SK-N-SH (cell line): ENCODE measurements around the gene KIF13A. TPM values are rescaled to one million over a fixed set of nuclear protein-coding genes. Genes with fewer than 3 reads are reported as not detected.
A peak's percentile ranks its signal among the peaks of the same experiment; 100 is the strongest.

Source experiments
- CTCF ChIA-PET: fragments of 300-600, 350-600 bp; formaldehyde crosslinking; extraction: SDS; loops from one replicate; lab custom pipeline; 2021; lab: Yijun Ruan, JAX
- POLR2A ChIA-PET: fragments of 350-600 bp; sonication (Branson Sonifier 250); formaldehyde crosslinking; extraction: SDS; loops from one replicate; lab custom pipeline; 2020; ENCODE audit warnings: antibody characterized with exemption, inconsistent platforms; lab: Yijun Ruan, JAX
- DNase-seq: peaks from one replicate; pipeline ENCODE4 v3.0.0; 2012
- H2AFZ ChIP-seq: fragments of 200-600 bp; sonication (generic); 2 replicates; pipeline ENCODE4 v1.8.1; 2016; ENCODE audit warnings: antibody characterized with exemption, mild to moderate bottlenecking, low read depth
- H3F3A ChIP-seq: fragments of 200-600 bp; sonication (generic); replicated peaks from 2 replicates; pipeline ENCODE3; 2016; ENCODE audit warnings: antibody characterized with exemption, mild to moderate bottlenecking; ENCODE audit not compliant: insufficient read depth
- H3K27ac ChIP-seq, 2 experiments: fragments of 200-500 bp in 1 of 2; fragments of 200-600 bp in 1 of 2; sonication (Bioruptor generic) in 1 of 2; sonication (generic), shearing (Covaris generic) in 1 of 2; 2 replicates each; pipeline versions ENCODE4 v1.5.1 to v1.6.1; 2014 to 2016; ENCODE audit warnings: low read depth in 2 of 2, inconsistent platforms in 1 of 2, low read length in 1 of 2, mild to moderate bottlenecking in 1 of 2, mixed read lengths in 1 of 2
- H3K27me3 ChIP-seq: fragments of 200-600 bp; sonication (generic), shearing (Covaris generic); 2 replicates; pipeline ENCODE4 v1.6.1; 2016; ENCODE audit warnings: mixed run types; ENCODE audit not compliant: insufficient read depth
- H3K36me3 ChIP-seq, 2 experiments: fragments of 200-500 bp in 1 of 2; fragments of 200-600 bp in 1 of 2; sonication (Bioruptor generic) in 1 of 2; sonication (generic) in 1 of 2; replicated peaks in 1 of 2; 2 replicates each; pipeline versions ENCODE3 to v1.5.1; 2014 to 2016; ENCODE audit warnings: low read length in 1 of 2, mild to moderate bottlenecking in 1 of 2; ENCODE audit not compliant: insufficient read depth in 2 of 2, control insufficient read depth in 1 of 2
- H3K4me1 ChIP-seq, 2 experiments: fragments of 200-500 bp in 1 of 2; fragments of 200-600 bp in 1 of 2; sonication (Bioruptor generic) in 1 of 2; sonication (generic), shearing (Covaris generic) in 1 of 2; 2 replicates each; pipeline versions ENCODE4 v1.5.1 to v1.6.1; 2014 to 2016; ENCODE audit warnings: low read depth in 1 of 2, low read length in 1 of 2, mixed run types in 1 of 2; ENCODE audit not compliant: insufficient read depth in 2 of 2, control insufficient read depth in 1 of 2
- H3K4me2 ChIP-seq: fragments of 200-600 bp; sonication (generic), shearing (Covaris generic); 2 replicates; pipeline ENCODE4 v1.6.1; 2017; ENCODE audit warnings: mixed run types
- H3K4me3 ChIP-seq, 2 experiments: fragments of 200-500 bp in 1 of 2; fragments of 200-600 bp in 1 of 2; sonication (Bioruptor generic) in 1 of 2; sonication (generic), shearing (Covaris generic) in 1 of 2; 2 replicates each; pipeline versions ENCODE4 v1.5.1 to v1.8.1; 2014 to 2016; ENCODE audit warnings: low read depth in 2 of 2, inconsistent platforms in 1 of 2, low read length in 1 of 2, mild to moderate bottlenecking in 1 of 2, mixed read lengths in 1 of 2, moderate library complexity in 1 of 2
- H3K79me2 ChIP-seq: fragments of 200-600 bp; sonication (generic); 2 replicates; pipeline ENCODE4 v1.8.1; 2017; ENCODE audit warnings: mild to moderate bottlenecking; ENCODE audit not compliant: insufficient read depth
- H3K9ac ChIP-seq: fragments of 200-600 bp; sonication (generic); 2 replicates; pipeline ENCODE4 v1.6.1; 2017; ENCODE audit warnings: mixed run types
- H3K9me2 ChIP-seq: fragments of 200-600 bp; sonication (generic); 2 replicates; pipeline ENCODE4 v1.6.1; 2017; ENCODE audit warnings: mixed run types
- H3K9me3 ChIP-seq: fragments of 200-600 bp; sonication (generic); 2 replicates; pipeline ENCODE4 v1.6.1; 2017; ENCODE audit warnings: mixed run types, mild to moderate bottlenecking, moderate library complexity
- H4K20me1 ChIP-seq: fragments of 200-600 bp; sonication (generic); 2 replicates; pipeline ENCODE4 v1.6.1; 2017; ENCODE audit warnings: mild to moderate bottlenecking, mixed run types; ENCODE audit not compliant: insufficient read depth
- CHD2 ChIP-seq: fragments of 150-350 bp; IDR thresholded peaks from 2 replicates; pipeline ENCODE4 v1.6.1; 2018; ENCODE audit warnings: low read length; ENCODE audit not compliant: partially characterized antibody
- ELF1 ChIP-seq: IDR thresholded peaks from 2 replicates; pipeline ENCODE4 v1.4.0; 2012
- EZH2phosphoT487 ChIP-seq: fragments of 200-600 bp; sonication (generic); IDR thresholded peaks from 2 replicates; pipeline ENCODE4 v1.6.1; 2017; ENCODE audit warnings: low read depth, mixed run types, mild to moderate bottlenecking, antibody characterized with exemption, moderate library complexity, borderline replicate concordance
- FOSL2 ChIP-seq: IDR thresholded peaks from 2 replicates; pipeline ENCODE4 v1.4.0; 2012; ENCODE audit warnings: low read depth, mild to moderate bottlenecking, moderate library complexity, borderline replicate concordance
- FOXM1 ChIP-seq: IDR thresholded peaks from 2 replicates; pipeline ENCODE4 v1.4.0; 2012; ENCODE audit warnings: low read depth, mild to moderate bottlenecking
- GABPA ChIP-seq: IDR thresholded peaks from 2 replicates; pipeline ENCODE4 v1.4.0; 2012; ENCODE audit warnings: low read depth, mild to moderate bottlenecking
- NRF1 ChIP-seq: IDR thresholded peaks from 2 replicates; pipeline ENCODE4 v1.6.1; 2012; ENCODE audit warnings: low read depth, mild to moderate bottlenecking, low read length
- POLR2AphosphoS5 ChIP-seq: IDR thresholded peaks from 2 replicates; pipeline ENCODE4 v1.6.1; 2012; ENCODE audit warnings: low read depth, low read length
- RAD21 ChIP-seq: IDR thresholded peaks from 2 replicates; pipeline ENCODE4 v1.6.1; 2012; ENCODE audit warnings: mild to moderate bottlenecking, low read length
- SMC3 ChIP-seq: IDR thresholded peaks from 2 replicates; pipeline ENCODE4 v1.6.1; 2012; ENCODE audit warnings: low read depth, low read length, improper control_type of control experiment
- TAF1 ChIP-seq: IDR thresholded peaks from 2 replicates; pipeline ENCODE4 v1.6.1; 2012; ENCODE audit warnings: low read depth, mild to moderate bottlenecking, low read length, moderate library complexity, borderline replicate concordance
- TEAD4 ChIP-seq: IDR thresholded peaks from 2 replicates; pipeline ENCODE4 v1.4.0; 2012; ENCODE audit warnings: mild to moderate bottlenecking, borderline replicate concordance; ENCODE audit not compliant: insufficient read depth
- YY1 ChIP-seq: IDR thresholded peaks from 2 replicates; pipeline ENCODE4 v1.4.0; 2012; ENCODE audit warnings: low read depth, mild to moderate bottlenecking
- WGBS: methylation state at CpG from one replicate; pipeline ENCODE4 v1.1.6; 2017; ENCODE audit warnings: low lambda C conversion rate; 5-methylcytosine and 5-hydroxymethylcytosine counted together
- polyA plus RNA-seq, 3 experiments: library from polyadenylated mRNA; depleted of rRNA; stranded (reverse); fragments of >200 nt; gene quantifications; 2 replicates each; pipeline ENCODE4 v1.2.3, GENCODE V29; 2012
- TF ChIP-seq, protein P1 (sequence below): IDR thresholded peaks from 2 replicates; pipeline ENCODE4; 2012
- TF ChIP-seq, protein P2 (sequence below): IDR thresholded peaks from 2 replicates; pipeline ENCODE4 v1.4.0; 2012; ENCODE audit warnings: low read depth, borderline replicate concordance
- TF ChIP-seq, protein P3 (sequence below): fragments of 200-600 bp; sonication (generic); IDR thresholded peaks from 2 replicates; pipeline ENCODE4 v1.6.1; 2017; ENCODE audit warnings: antibody characterized with exemption, mild to moderate bottlenecking, moderate library complexity
- TF ChIP-seq, protein P4 (sequence below): IDR thresholded peaks from 2 replicates; pipeline ENCODE4 v1.6.1; 2012; ENCODE audit warnings: mild to moderate bottlenecking, low read depth, low read length, moderate library complexity
- TF ChIP-seq, protein P5 (sequence below): fragments of 150-350 bp; IDR thresholded peaks from 2 replicates; pipeline ENCODE4 v1.6.1; 2016; ENCODE audit warnings: mild to moderate bottlenecking, low read depth, low read length
- TF ChIP-seq, protein P6 (sequence below): fragments of 150-350 bp; IDR thresholded peaks from 2 replicates; pipeline ENCODE4 v1.6.1; 2017; ENCODE audit warnings: antibody characterized with exemption, low read length, low read depth, borderline replicate concordance

The KIF13A gene
- polyA plus RNA-seq, 1 of the 3 experiments (the other 2 are of a cell fraction) = 18.2 TPM

DNA sequence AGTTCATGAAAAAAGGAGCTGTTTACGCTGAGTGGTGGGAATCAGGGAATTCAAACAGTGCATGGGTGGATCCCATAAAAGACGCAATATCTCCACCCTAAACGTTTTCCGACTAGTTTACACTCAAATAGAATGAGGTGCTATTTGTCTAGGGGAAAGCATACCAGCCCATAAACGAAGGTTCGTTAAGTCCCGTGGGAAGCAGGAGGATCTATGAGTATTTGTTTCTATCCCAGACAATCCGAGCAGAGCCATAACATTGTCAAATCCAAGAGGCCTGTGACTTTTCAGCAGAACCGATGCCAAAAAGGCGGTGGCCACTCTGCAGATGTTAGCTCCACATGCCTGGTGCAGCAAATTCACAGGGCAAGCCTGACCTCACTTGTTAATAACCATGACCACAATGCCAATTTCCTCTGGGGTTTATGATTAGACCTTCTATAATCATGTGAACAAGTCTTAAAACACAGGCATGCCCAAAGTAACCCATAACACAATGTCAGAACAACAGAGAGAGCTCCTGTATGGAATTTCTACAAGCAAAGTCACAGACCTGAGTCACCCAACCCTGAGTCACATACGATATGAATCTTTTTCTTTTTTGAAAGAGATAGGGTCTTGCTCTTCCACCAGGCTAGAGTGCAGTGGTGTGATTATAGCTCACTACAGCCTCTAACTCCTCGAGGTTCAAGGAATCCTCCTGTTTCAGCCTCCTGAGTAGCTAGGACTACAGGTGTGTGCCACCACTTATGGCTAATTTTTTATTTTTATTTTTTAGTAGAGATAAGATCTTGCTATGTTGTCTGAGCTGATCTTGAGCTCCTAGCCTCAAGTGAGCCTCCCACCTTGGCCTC is 123.3 kb downstream of the KIF13A start (continued):
- TF ChIP-seq CHD2 = no peak
- TF ChIP-seq TEAD4 = peak; percentile 76; the same call in 1 of the 2 replicates
- no peak for TF ChIP-seq YY1
- TF ChIP-seq NRF1 = no peak
- TF ChIP-seq RAD21 = no peak
- TF ChIP-seq, protein P1, sequence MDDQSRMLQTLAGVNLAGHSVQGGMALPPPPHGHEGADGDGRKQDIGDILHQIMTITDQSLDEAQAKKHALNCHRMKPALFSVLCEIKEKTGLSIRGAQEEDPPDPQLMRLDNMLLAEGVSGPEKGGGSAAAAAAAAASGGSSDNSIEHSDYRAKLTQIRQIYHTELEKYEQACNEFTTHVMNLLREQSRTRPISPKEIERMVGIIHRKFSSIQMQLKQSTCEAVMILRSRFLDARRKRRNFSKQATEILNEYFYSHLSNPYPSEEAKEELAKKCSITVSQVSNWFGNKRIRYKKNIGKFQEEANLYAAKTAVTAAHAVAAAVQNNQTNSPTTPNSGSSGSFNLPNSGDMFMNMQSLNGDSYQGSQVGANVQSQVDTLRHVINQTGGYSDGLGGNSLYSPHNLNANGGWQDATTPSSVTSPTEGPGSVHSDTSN = 0 out of 2 replicates have a peak, but pooled peaks have one; percentile 49
- 0 out of 2 replicates have a peak, but pooled peaks have one; percentile 16 for TF ChIP-seq FOXM1
- peak; percentile 49; the same call in 1 of the 2 replicates for TF ChIP-seq POLR2AphosphoS5
- no peak for TF ChIP-seq TAF1
- TF ChIP-seq GABPA = no peak
- TF ChIP-seq SMC3 = no peak
- TF ChIP-seq FOSL2 = peak; percentile 95

DNA sequence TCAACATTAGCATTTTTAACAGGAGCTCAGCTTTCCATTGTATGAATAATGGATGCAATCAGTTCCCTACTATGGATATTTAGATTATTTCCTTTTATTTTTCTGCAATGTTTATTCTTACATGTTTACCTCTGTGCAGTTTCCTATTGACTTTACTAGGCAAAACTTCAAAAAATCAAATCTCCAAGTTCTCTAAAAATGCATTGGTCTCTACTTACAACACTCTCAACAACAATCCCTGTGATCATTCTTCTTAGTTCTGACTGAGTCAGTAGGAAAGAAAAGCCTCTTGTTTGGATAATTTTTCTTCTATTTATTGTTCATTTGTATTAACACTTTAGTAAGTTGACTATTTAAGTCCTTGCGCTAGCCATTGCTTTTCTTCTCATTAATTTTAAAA is 126.1 kb downstream of the KIF13A start:
- CTCF ChIA-PET = no interaction called here
- peaks cover 26% of the 10 kb centered on the region for H3K79me2 ChIP-seq
- no peak for TF ChIP-seq GABPA
- TF ChIP-seq, protein P2, sequence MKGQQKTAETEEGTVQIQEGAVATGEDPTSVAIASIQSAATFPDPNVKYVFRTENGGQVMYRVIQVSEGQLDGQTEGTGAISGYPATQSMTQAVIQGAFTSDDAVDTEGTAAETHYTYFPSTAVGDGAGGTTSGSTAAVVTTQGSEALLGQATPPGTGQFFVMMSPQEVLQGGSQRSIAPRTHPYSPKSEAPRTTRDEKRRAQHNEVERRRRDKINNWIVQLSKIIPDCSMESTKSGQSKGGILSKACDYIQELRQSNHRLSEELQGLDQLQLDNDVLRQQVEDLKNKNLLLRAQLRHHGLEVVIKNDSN = no peak
- TF ChIP-seq, protein P3, sequence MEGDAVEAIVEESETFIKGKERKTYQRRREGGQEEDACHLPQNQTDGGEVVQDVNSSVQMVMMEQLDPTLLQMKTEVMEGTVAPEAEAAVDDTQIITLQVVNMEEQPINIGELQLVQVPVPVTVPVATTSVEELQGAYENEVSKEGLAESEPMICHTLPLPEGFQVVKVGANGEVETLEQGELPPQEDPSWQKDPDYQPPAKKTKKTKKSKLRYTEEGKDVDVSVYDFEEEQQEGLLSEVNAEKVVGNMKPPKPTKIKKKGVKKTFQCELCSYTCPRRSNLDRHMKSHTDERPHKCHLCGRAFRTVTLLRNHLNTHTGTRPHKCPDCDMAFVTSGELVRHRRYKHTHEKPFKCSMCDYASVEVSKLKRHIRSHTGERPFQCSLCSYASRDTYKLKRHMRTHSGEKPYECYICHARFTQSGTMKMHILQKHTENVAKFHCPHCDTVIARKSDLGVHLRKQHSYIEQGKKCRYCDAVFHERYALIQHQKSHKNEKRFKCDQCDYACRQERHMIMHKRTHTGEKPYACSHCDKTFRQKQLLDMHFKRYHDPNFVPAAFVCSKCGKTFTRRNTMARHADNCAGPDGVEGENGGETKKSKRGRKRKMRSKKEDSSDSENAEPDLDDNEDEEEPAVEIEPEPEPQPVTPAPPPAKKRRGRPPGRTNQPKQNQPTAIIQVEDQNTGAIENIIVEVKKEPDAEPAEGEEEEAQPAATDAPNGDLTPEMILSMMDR = no peak
- TF ChIP-seq EZH2phosphoT487 = no peak
- TF ChIP-seq RAD21 = no peak
- TF ChIP-seq, protein P4, sequence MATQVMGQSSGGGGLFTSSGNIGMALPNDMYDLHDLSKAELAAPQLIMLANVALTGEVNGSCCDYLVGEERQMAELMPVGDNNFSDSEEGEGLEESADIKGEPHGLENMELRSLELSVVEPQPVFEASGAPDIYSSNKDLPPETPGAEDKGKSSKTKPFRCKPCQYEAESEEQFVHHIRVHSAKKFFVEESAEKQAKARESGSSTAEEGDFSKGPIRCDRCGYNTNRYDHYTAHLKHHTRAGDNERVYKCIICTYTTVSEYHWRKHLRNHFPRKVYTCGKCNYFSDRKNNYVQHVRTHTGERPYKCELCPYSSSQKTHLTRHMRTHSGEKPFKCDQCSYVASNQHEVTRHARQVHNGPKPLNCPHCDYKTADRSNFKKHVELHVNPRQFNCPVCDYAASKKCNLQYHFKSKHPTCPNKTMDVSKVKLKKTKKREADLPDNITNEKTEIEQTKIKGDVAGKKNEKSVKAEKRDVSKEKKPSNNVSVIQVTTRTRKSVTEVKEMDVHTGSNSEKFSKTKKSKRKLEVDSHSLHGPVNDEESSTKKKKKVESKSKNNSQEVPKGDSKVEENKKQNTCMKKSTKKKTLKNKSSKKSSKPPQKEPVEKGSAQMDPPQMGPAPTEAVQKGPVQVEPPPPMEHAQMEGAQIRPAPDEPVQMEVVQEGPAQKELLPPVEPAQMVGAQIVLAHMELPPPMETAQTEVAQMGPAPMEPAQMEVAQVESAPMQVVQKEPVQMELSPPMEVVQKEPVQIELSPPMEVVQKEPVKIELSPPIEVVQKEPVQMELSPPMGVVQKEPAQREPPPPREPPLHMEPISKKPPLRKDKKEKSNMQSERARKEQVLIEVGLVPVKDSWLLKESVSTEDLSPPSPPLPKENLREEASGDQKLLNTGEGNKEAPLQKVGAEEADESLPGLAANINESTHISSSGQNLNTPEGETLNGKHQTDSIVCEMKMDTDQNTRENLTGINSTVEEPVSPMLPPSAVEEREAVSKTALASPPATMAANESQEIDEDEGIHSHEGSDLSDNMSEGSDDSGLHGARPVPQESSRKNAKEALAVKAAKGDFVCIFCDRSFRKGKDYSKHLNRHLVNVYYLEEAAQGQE = no peak
- TF ChIP-seq, protein P5, sequence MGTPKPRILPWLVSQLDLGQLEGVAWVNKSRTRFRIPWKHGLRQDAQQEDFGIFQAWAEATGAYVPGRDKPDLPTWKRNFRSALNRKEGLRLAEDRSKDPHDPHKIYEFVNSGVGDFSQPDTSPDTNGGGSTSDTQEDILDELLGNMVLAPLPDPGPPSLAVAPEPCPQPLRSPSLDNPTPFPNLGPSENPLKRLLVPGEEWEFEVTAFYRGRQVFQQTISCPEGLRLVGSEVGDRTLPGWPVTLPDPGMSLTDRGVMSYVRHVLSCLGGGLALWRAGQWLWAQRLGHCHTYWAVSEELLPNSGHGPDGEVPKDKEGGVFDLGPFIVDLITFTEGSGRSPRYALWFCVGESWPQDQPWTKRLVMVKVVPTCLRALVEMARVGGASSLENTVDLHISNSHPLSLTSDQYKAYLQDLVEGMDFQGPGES = no peak
- TF ChIP-seq POLR2AphosphoS5 = no peak
- TF ChIP-seq FOXM1 = no peak
- TF ChIP-seq NRF1 = no peak
- TF ChIP-seq, protein P6, sequence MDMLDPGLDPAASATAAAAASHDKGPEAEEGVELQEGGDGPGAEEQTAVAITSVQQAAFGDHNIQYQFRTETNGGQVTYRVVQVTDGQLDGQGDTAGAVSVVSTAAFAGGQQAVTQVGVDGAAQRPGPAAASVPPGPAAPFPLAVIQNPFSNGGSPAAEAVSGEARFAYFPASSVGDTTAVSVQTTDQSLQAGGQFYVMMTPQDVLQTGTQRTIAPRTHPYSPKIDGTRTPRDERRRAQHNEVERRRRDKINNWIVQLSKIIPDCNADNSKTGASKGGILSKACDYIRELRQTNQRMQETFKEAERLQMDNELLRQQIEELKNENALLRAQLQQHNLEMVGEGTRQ = no peak
- no peak for TF ChIP-seq YY1
- TF ChIP-seq ELF1 = no peak

More for the DNA sequence above, 126.1 kb downstream of the KIF13A start:
- Histone ChIP-seq H3K27me3 (no peaks in the 10 kb centered on the region), H3K9ac (no peak overlapping the region), H3K9me2 (no peaks in the 10 kb centered on the region), H3K27ac (no peak overlapping the region), H4K20me1 (no peaks in the 10 kb centered on the region), H3K4me1 (peaks cover 12 to 27% of the 10 kb centered on the region in 2 experiments), H3K36me3 (no peaks in the 10 kb centered on the region), H3F3A (peaks cover 32% of the 10 kb centered on the region), H3K9me3 (no peaks in the 10 kb centered on the region), H3K4me3 (no peak overlapping the region), H3K4me2 (no peak overlapping the region), H2AFZ (no peak overlapping the region)
- WGBS = 100% methylated on average over 1 of the region's 1 CpG
- no peak for DNase-seq
- POLR2A ChIA-PET = no interaction called here
